KMS-11 (cell line): Measurements from ENCODE around the gene FANCC.

ENCODE experiments used
- H2AFZ ChIP-seq: fragments of 200-600 bp; sonication (generic); 2 replicates; pipeline ENCODE4 v1.6.1; 2016; ENCODE audit warnings: antibody characterized with exemption, mixed run types, low read depth
- H3K27ac ChIP-seq: fragments of 200-600 bp; sonication (generic); 2 replicates; pipeline ENCODE4 v1.6.1; 2016; ENCODE audit warnings: mild to moderate bottlenecking, mixed run types
- H3K27me3 ChIP-seq: fragments of 200-600 bp; sonication (generic); 2 replicates; pipeline ENCODE4 v1.6.1; 2017; ENCODE audit warnings: mild to moderate bottlenecking, low read depth, mixed run types, moderate library complexity; ENCODE audit not compliant: insufficient read depth
- H3K36me3 ChIP-seq: fragments of 200-600 bp; sonication (generic); 2 replicates; pipeline ENCODE4 v1.6.1; 2017; ENCODE audit warnings: mild to moderate bottlenecking, mixed run types; ENCODE audit not compliant: insufficient read depth
- H3K4me1 ChIP-seq: fragments of 200-600 bp; sonication (generic); 2 replicates; pipeline ENCODE4 v1.6.1; 2016; ENCODE audit warnings: mild to moderate bottlenecking, low read depth, mixed run types; ENCODE audit not compliant: poor library complexity, severe bottlenecking
- H3K4me2 ChIP-seq: fragments of 200-600 bp; sonication (generic); 2 replicates; pipeline ENCODE4 v1.7.0; 2016; ENCODE audit warnings: mild to moderate bottlenecking, mixed run types
- H3K4me3 ChIP-seq: fragments of 200-600 bp; sonication (generic); IDR thresholded peaks from 2 replicates; pipeline ENCODE4 v1.6.1; 2017; ENCODE audit warnings: low read depth, low read length, mixed read lengths; ENCODE audit not compliant: insufficient read depth
- H3K79me2 ChIP-seq: fragments of 200-600 bp; sonication (generic); 2 replicates; pipeline ENCODE4 v1.6.1; 2016; ENCODE audit warnings: low read depth, mixed run types; ENCODE audit not compliant: insufficient read depth
- H3K9ac ChIP-seq: fragments of 200-600 bp; sonication (generic); 2 replicates; pipeline ENCODE4 v1.6.1; 2016; ENCODE audit warnings: mild to moderate bottlenecking, mixed run types
- H4K20me1 ChIP-seq: fragments of 200-600 bp; sonication (generic); 2 replicates; pipeline ENCODE4 v1.6.1; 2016; ENCODE audit warnings: mild to moderate bottlenecking, mixed run types; ENCODE audit not compliant: insufficient read depth
- CTCF ChIP-seq: fragments of 200-600 bp; sonication (generic); conservative IDR thresholded peaks from 2 replicates; pipeline ENCODE4 v1.6.1; 2017; ENCODE audit warnings: low read depth, mild to moderate bottlenecking, antibody characterized with exemption, low read length, moderate library complexity, mixed read lengths

Gene FANCC

DNA sequence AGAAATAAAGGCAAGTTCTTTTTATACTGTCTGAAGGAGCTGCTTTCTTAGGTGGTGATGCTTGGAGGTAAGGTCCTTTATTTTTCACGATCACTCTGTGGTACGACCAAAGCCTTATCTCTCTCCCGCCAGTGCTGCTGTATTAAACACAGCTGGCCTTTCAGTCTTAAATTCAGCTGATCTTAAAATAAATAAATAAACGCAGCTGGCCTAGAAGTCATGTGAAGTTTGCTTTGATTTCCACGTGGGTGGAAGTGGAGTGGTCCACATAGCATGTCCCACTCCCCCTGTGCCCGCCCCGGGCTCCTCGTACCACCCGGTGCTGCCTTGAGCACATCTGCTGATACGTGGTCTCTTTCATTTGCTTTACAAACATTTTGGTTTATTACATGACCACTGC is 260.4 kb downstream of the FANCC start:
- no peak overlapping the region for H3K27ac ChIP-seq
- no peaks in the 10 kb centered on the region for H3K27me3 ChIP-seq
- H3K36me3 ChIP-seq = no peaks in the 10 kb centered on the region
- H3K79me2 ChIP-seq = no peaks in the 10 kb centered on the region
- H3K4me2 ChIP-seq = no peak overlapping the region
- H3K4me3 ChIP-seq = no peak overlapping the region
- no peaks in the 10 kb centered on the region for H3K4me1 ChIP-seq
- H4K20me1 ChIP-seq = no peaks in the 10 kb centered on the region
- TF ChIP-seq CTCF = no peak
- H3K9ac ChIP-seq = no peak overlapping the region
- no peak overlapping the region for H2AFZ ChIP-seq

DNA sequence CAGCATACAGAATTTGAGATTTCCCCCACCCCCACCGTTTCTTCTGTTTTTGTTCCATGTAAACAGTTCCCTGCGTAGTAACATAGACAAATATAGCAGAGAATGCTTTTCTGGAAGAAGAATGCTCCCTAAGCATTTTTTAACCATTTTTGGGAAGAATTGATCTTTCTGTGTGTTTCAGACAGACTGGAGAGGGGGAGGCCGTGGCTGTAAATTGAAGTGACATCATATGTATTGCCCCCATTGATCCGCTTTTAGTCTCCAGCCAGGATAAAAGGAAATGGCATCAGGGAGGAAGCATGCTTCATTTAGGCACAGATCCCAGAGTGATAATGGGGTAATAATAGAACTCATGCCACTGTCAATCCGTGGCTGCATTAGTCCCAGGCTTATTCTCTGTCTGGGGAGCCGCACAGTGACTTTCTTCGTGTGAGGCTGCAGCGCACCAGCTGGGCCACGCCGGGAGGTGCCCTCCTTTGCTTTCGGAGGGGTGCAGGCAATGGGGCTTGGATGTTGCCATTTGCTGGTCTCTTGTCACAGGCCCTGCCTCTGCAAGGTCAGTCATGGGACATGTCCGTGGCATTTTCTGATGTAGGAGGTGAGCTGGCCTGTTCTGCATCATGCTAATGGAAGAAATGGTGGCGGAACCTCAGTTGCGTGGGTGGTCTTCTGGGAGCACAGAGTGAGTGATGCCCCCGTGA is 261.5 kb downstream of the FANCC start:
- no peaks in the 10 kb centered on the region for H3K27me3 ChIP-seq
- H3K4me3 ChIP-seq = no peak overlapping the region
- no peaks in the 10 kb centered on the region for H3K4me1 ChIP-seq
- TF ChIP-seq CTCF = no peak
- H4K20me1 ChIP-seq = no peaks in the 10 kb centered on the region
- H3K27ac ChIP-seq = no peak overlapping the region
- no peaks in the 10 kb centered on the region for H3K36me3 ChIP-seq
- H3K4me2 ChIP-seq = no peak overlapping the region
- H3K9ac ChIP-seq = no peak overlapping the region
- no peak overlapping the region for H2AFZ ChIP-seq
- H3K79me2 ChIP-seq = no peaks in the 10 kb centered on the region

DNA sequence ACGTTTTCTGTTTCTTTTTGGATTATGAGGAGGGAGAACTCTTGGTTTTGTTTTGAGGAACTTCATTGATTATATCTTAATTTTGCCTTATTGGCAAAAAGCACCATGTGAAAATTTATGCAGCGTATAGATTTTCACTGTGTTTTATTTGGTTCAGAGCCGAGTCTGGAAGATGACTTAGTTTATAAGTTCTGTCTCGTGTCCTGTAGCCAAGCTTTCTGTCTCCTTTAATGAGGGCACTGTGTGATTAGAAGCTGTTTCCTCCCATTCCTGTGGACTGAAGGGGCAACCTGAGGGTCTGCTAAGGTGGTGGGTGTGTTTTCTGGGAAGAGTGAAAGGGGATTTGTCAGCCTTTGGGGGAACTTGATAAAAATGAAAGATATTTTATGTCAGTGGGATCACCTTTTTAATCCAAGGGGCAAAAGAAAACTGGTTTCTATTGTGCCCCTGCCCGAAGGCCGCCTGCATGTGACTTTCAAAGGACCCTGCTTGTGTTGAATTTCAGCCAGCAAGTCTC is 262.1 kb downstream of the FANCC start:
- Histone ChIP-seq H3K27ac (no peak overlapping the region), H4K20me1 (no peaks in the 10 kb centered on the region), H3K4me2 (no peak overlapping the region), H3K27me3 (no peaks in the 10 kb centered on the region), H3K9ac (no peak overlapping the region), H3K4me3 (no peak overlapping the region), H3K36me3 (no peaks in the 10 kb centered on the region), H3K79me2 (no peaks in the 10 kb centered on the region), H2AFZ (no peak overlapping the region), H3K4me1 (no peaks in the 10 kb centered on the region)
- no peak for TF ChIP-seq CTCF

- Histone ChIP-seq H2AFZ (no peak overlapping the region), H3K27me3 (peaks cover 7% of the 10 kb centered on the region; the same call in 1 of the 2 replicates), H3K9ac (no peak overlapping the region), H4K20me1 (no peaks in the 10 kb centered on the region), H3K4me3 (no peak overlapping the region), H3K4me2 (no peak overlapping the region), H3K27ac (no peak overlapping the region), H3K79me2 (no peaks in the 10 kb centered on the region), H3K36me3 (no peaks in the 10 kb centered on the region), H3K4me1 (peaks cover 12% of the 10 kb centered on the region)
- TF ChIP-seq CTCF = no peak
These were observed 263.6 kb downstream of the FANCC start for GRCh38 chr9:95053611-95054570.
